ENCODE results near the gene GINM1.

The GINM1 gene

DNA sequence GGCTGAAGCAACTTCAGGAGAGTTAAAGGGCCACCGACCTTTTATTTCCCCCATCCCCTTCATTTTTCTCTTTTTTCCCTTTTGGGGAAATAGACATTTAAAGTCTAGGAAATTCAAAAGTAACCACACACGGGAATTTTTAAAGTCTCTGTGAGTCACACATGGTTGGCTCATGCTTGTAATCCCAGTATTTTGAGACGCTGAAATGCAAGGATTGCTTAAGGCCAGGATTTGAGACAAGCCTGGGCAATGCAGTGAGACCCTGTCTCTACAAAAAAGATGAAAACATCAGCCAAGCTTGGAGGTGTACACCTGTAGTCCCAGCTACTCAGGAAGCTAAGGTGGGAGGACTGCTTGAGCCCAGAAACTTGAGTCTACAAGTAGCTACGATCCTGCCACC is 48.2 kb downstream of the GINM1 start:
- H3K4me1 ChIP-seq (ENCODE audit: control insufficient read depth, insufficient read depth, low read length) = peaks cover 4% of the 10 kb centered on the region
- no peak overlapping the region for H3K9ac ChIP-seq (ENCODE audit: low read length)
- H3K27me3 ChIP-seq (ENCODE audit: control insufficient read depth, insufficient read depth, low read length) = no peaks in the 10 kb centered on the region
- no peak overlapping the region for H3K4me3 ChIP-seq (ENCODE audit: low read length)
- H3K9me3 ChIP-seq (ENCODE audit: control insufficient read depth, low read length) = no peaks in the 10 kb centered on the region
- no peaks in the 10 kb centered on the region for H3K36me3 ChIP-seq (ENCODE audit: control insufficient read depth, insufficient read depth, low read length)

- no peaks in the 10 kb centered on the region for H3K9me3 ChIP-seq (ENCODE audit: control insufficient read depth, low read length)
- H3K9ac ChIP-seq (ENCODE audit: low read length) = no peak overlapping the region
- no peaks in the 10 kb centered on the region for H3K36me3 ChIP-seq (ENCODE audit: control insufficient read depth, insufficient read depth, low read length)
- H3K4me1 ChIP-seq (ENCODE audit: control insufficient read depth, insufficient read depth, low read length) = no peaks in the 10 kb centered on the region
- no peak overlapping the region for H3K4me3 ChIP-seq (ENCODE audit: low read length)
- no peaks in the 10 kb centered on the region for H3K27me3 ChIP-seq (ENCODE audit: control insufficient read depth, insufficient read depth, low read length)
These were observed 49.6 kb downstream of the GINM1 start for GRCh38 chr6:149615805-149616204.

DNA sequence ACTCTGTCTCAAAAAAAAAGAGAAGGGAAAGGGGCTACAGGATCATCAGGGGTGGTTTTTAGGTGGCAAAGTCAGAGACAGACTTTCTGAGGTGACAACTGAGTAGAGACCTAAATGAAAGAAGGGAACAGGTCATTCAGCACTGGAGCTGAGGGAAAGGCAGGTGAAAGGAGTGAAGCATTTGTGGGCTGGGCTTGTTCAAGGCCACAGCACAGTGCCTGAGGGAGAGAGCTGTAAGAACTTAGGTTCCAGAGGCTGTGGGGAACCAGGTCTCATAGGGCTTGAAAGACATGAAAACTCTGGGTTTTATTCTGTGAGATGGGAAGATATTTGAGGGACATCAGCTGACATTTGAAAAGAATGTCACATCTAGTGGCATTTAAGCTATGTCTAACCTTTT is 61.5 kb downstream of the GINM1 start:
- Histone ChIP-seq H3K4me1 (ENCODE audit: control insufficient read depth, insufficient read depth, low read length) (no peaks in the 10 kb centered on the region), H3K27me3 (ENCODE audit: control insufficient read depth, insufficient read depth, low read length) (no peaks in the 10 kb centered on the region), H3K9ac (ENCODE audit: low read length) (no peak overlapping the region), H3K36me3 (ENCODE audit: control insufficient read depth, insufficient read depth, low read length) (no peaks in the 10 kb centered on the region), H3K4me3 (ENCODE audit: low read length) (no peak overlapping the region), H3K9me3 (ENCODE audit: control insufficient read depth, low read length) (no peaks in the 10 kb centered on the region)

GRCh38 chr6:149628875-149629510 is 62.8 kb downstream of the GINM1 start:
- Histone ChIP-seq H3K4me3 (ENCODE audit: low read length) (no peak overlapping the region), H3K27me3 (ENCODE audit: control insufficient read depth, insufficient read depth, low read length) (no peaks in the 10 kb centered on the region), H3K9ac (ENCODE audit: low read length) (no peak overlapping the region), H3K36me3 (ENCODE audit: control insufficient read depth, insufficient read depth, low read length) (no peaks in the 10 kb centered on the region), H3K4me1 (ENCODE audit: control insufficient read depth, insufficient read depth, low read length) (no peaks in the 10 kb centered on the region), H3K9me3 (ENCODE audit: control insufficient read depth, low read length) (no peaks in the 10 kb centered on the region)

GRCh38 chr6:149634315-149634714 is 68.1 kb downstream of the GINM1 start:
- Histone ChIP-seq H3K4me1 (ENCODE audit: control insufficient read depth, insufficient read depth, low read length) (no peaks in the 10 kb centered on the region), H3K9ac (ENCODE audit: low read length) (no peak overlapping the region), H3K9me3 (ENCODE audit: control insufficient read depth, low read length) (no peaks in the 10 kb centered on the region), H3K36me3 (ENCODE audit: control insufficient read depth, insufficient read depth, low read length) (no peaks in the 10 kb centered on the region), H3K4me3 (ENCODE audit: low read length) (no peak overlapping the region), H3K27me3 (ENCODE audit: control insufficient read depth, insufficient read depth, low read length) (no peaks in the 10 kb centered on the region)

GRCh38 chr6:149636124-149636523 is 69.9 kb downstream of the GINM1 start:
- Histone ChIP-seq H3K9ac (ENCODE audit: low read length) (no peak overlapping the region), H3K4me1 (ENCODE audit: control insufficient read depth, insufficient read depth, low read length) (no peaks in the 10 kb centered on the region), H3K4me3 (ENCODE audit: low read length) (no peak overlapping the region), H3K9me3 (ENCODE audit: control insufficient read depth, low read length) (no peaks in the 10 kb centered on the region), H3K36me3 (ENCODE audit: control insufficient read depth, insufficient read depth, low read length) (no peaks in the 10 kb centered on the region), H3K27me3 (ENCODE audit: control insufficient read depth, insufficient read depth, low read length) (no peaks in the 10 kb centered on the region)

Measured in mucosa of stomach (tissue), 1 donor.